ENCODE results near the gene ERRFI1. TPM values are rescaled to one million over a fixed set of nuclear protein-coding genes. Genes with fewer than 3 reads are reported as not detected.
A peak's percentile ranks its signal among the peaks of the same experiment; 100 is the strongest.

The ERRFI1 gene
- total RNA-seq, 1 donor from 2014 or later = 44.8 TPM

GRCh38 chr1:8016895-8017241, 9.2 kb downstream of the ERRFI1 start:
- DNase-seq (ENCODE audit: low spot score) = no peak
- peaks cover 31% of the 10 kb centered on the region for H3F3A ChIP-seq (ENCODE audit: low read depth)
- no peak overlapping the region for H2AFZ ChIP-seq (replicated peaks)
- Mint-ChIP-seq H3K4me1 (peaks cover 67% of the 10 kb centered on the region), H3K27me3 (ENCODE audit: insufficient read depth, low read depth) (no peaks in the 10 kb centered on the region), H3K4me3 (peak overlapping the region; percentile 28), H3K36me3 (peaks cover 14% of the 10 kb centered on the region), H3K9me3 (no peaks in the 10 kb centered on the region), H3K27ac (no peak overlapping the region)
- H3K9ac ChIP-seq = no peak overlapping the region
- H3K4me3 ChIP-seq = peak overlapping the region; percentile 38
- TF ChIP-seq EZH2 (IDR thresholded peaks at IDR 0.05) (no peak), EZH2phosphoT487 (IDR thresholded peaks at IDR 0.05) (no peak), CTCF (IDR thresholded peaks at IDR 0.05) (no peak)
- peaks cover 3% of the 10 kb centered on the region for H3K36me3 ChIP-seq
- H3K9me3 ChIP-seq (ENCODE audit: low read depth) = no peaks in the 10 kb centered on the region
- peaks cover 21% of the 10 kb centered on the region for H4K20me1 ChIP-seq (ENCODE audit: low read depth)
- no peaks in the 10 kb centered on the region for H3K27me3 ChIP-seq
- H3K4me2 ChIP-seq = peak overlapping the region; percentile 83
- H3K4me1 ChIP-seq = peaks cover 64% of the 10 kb centered on the region
- H3K27ac ChIP-seq = peak overlapping the region; percentile 78
- peaks cover 83% of the 10 kb centered on the region for H3K79me2 ChIP-seq (ENCODE audit: low read depth)

GRCh38 chr1:8016210-8016894, 9.8 kb downstream of the ERRFI1 start:
- H3K27ac Mint-ChIP-seq = peak overlapping the region; percentile 47
- no peak for DNase-seq (ENCODE audit: low spot score)
- Histone ChIP-seq H3K4me1 (peaks cover 59% of the 10 kb centered on the region), H3K9me3 (ENCODE audit: low read depth) (no peaks in the 10 kb centered on the region), H3F3A (ENCODE audit: low read depth) (peaks cover 31% of the 10 kb centered on the region), H3K27ac (no peak overlapping the region), H3K27me3 (no peaks in the 10 kb centered on the region), H3K36me3 (peaks cover 6% of the 10 kb centered on the region), H3K4me2 (peak overlapping the region; percentile 83), H2AFZ (replicated peaks) (no peak overlapping the region), H4K20me1 (ENCODE audit: low read depth) (peaks cover 16% of the 10 kb centered on the region), H3K9ac (no peak overlapping the region), H3K79me2 (ENCODE audit: low read depth) (peaks cover 80% of the 10 kb centered on the region), H3K4me3 (no peak overlapping the region)
- TF ChIP-seq EZH2 (IDR thresholded peaks at IDR 0.05) = no peak
- no peak for TF ChIP-seq EZH2phosphoT487 (IDR thresholded peaks at IDR 0.05)
- peak; percentile 23 for TF ChIP-seq CTCF (IDR thresholded peaks at IDR 0.05)
- H3K4me3 Mint-ChIP-seq = peak overlapping the region; percentile 28
- no peaks in the 10 kb centered on the region for H3K27me3 Mint-ChIP-seq (ENCODE audit: insufficient read depth, low read depth)
- peaks cover 14% of the 10 kb centered on the region for H3K36me3 Mint-ChIP-seq
- no peaks in the 10 kb centered on the region for H3K9me3 Mint-ChIP-seq
- H3K4me1 Mint-ChIP-seq = peaks cover 63% of the 10 kb centered on the region

- Mint-ChIP-seq H3K36me3 (peaks cover 14% of the 10 kb centered on the region), H3K4me3 (no peak overlapping the region), H3K27me3 (ENCODE audit: insufficient read depth, low read depth) (no peaks in the 10 kb centered on the region), H3K27ac (no peak overlapping the region), H3K9me3 (no peaks in the 10 kb centered on the region), H3K4me1 (peaks cover 58% of the 10 kb centered on the region)
- no peak for DNase-seq (ENCODE audit: low spot score)
- Histone ChIP-seq H3K4me1 (peaks cover 54% of the 10 kb centered on the region), H3K27me3 (no peaks in the 10 kb centered on the region), H3K79me2 (ENCODE audit: low read depth) (peaks cover 74% of the 10 kb centered on the region), H2AFZ (replicated peaks) (no peak overlapping the region), H3K4me3 (no peak overlapping the region), H3K9me3 (ENCODE audit: low read depth) (no peaks in the 10 kb centered on the region), H3F3A (ENCODE audit: low read depth) (peaks cover 31% of the 10 kb centered on the region), H3K27ac (no peak overlapping the region), H3K9ac (no peak overlapping the region), H3K36me3 (peaks cover 6% of the 10 kb centered on the region), H4K20me1 (ENCODE audit: low read depth) (peaks cover 16% of the 10 kb centered on the region), H3K4me2 (peak overlapping the region; percentile 83)
- no peak for TF ChIP-seq EZH2 (IDR thresholded peaks at IDR 0.05)
- TF ChIP-seq EZH2phosphoT487 (IDR thresholded peaks at IDR 0.05) = no peak
- TF ChIP-seq CTCF (IDR thresholded peaks at IDR 0.05) = no peak
Measured at GRCh38 chr1:8015809-8016165, 10.3 kb downstream of the ERRFI1 start.
